Mucosa of rectum (tissue), 2 donors: ENCODE results near the gene KRTAP9-7.
"Not testable (repeated sequence)": the region's sequence is repeated elsewhere in the genome, so short reads cannot be mapped to it uniquely, and the experiment has no call there.

Experiments
- H3K27ac ChIP-seq, 2 donors: one replicate each; pipeline ENCODE4 v1.7.0; 2013; ENCODE audit warnings: inconsistent platforms in 2 of 2, low read depth in 2 of 2, low read length in 2 of 2
- H3K27me3 ChIP-seq, 2 donors: one replicate each; pipeline ENCODE4 v1.7.0; 2013; ENCODE audit warnings: low read length in 2 of 2; ENCODE audit not compliant: control insufficient read depth in 2 of 2, insufficient read depth in 2 of 2
- H3K36me3 ChIP-seq, 2 donors: one replicate each; pipeline ENCODE4 v1.7.0; 2013; ENCODE audit warnings: low read length in 2 of 2; ENCODE audit not compliant: control insufficient read depth in 2 of 2, insufficient read depth in 2 of 2
- H3K4me1 ChIP-seq, 2 donors: one replicate each; pipeline ENCODE4 v1.7.0; 2013; ENCODE audit warnings: low read length in 2 of 2, mild to moderate bottlenecking in 1 of 2; ENCODE audit not compliant: control insufficient read depth in 2 of 2, insufficient read depth in 2 of 2
- H3K4me3 ChIP-seq, 2 donors: one replicate each; pipeline ENCODE4 v1.7.0; 2013; ENCODE audit warnings: low read length in 2 of 2
- H3K9ac ChIP-seq, 2 donors: one replicate each; pipeline ENCODE4 v1.7.0; 2013; ENCODE audit warnings: low read length in 2 of 2, low read depth in 1 of 2, mild to moderate bottlenecking in 1 of 2
- H3K9me3 ChIP-seq, 2 donors: one replicate each; pipeline ENCODE4 v1.7.0; 2013; ENCODE audit warnings: low read length in 2 of 2; ENCODE audit not compliant: control insufficient read depth in 2 of 2
- donor health status: healthy.
- donor health status: Normal muscosa, but diverticular disease.

KRTAP9-7 gene, protein sequence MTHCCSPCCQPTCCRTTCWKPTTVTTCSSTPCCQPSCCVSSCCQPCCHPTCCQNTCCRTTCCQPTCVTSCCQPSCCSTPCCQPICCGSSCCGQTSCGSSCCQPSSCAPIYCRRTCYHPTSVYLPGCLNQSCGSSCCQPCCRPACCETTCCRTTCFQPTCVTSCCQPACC

DNA sequence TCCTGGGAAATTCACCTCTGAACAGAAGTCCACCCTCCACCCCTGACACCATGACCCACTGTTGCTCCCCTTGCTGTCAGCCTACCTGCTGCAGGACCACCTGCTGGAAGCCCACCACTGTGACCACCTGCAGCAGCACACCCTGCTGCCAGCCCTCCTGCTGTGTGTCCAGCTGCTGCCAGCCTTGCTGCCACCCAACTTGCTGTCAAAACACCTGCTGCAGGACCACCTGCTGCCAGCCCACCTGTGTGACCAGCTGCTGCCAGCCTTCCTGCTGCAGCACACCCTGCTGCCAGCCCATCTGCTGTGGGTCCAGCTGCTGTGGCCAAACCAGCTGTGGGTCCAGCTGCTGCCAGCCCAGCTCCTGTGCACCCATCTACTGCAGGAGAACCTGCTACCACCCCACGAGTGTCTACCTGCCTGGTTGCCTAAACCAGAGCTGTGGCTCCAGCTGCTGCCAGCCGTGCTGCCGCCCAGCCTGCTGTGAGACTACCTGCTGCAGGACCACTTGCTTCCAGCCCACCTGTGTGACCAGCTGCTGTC, at the start of gene KRTAP9-7:
Gene KRTAP9-7 (plus strand): TSS at position 51 of the 543 bp plus-strand sequence. CDS start 0 bp downstream, at position 51.
- H3K9me3 ChIP-seq, H3K27ac ChIP-seq, H3K9ac ChIP-seq, H3K4me3 ChIP-seq, H3K4me1 ChIP-seq, H3K27me3 ChIP-seq, H3K36me3 ChIP-seq: not testable (repeated sequence)

DNA sequence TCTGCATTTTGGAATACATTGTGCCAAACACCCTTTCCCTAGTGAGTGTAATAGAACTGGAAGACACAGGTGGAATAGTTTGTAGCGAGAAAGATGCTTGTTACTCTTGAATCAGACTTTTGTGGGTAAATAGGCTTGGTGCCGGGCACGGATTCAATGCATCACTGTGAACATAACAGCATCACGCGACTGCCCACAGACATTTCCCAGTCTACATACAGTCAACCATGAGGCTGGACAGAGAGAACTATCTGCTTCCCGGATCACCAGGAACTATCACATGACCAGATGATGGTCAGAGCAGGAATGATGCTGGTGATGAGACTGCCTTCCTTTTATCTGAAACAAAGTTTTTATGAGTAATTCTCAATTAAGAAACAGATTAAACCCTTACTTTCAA, 49.4 kb upstream of the KRTAP9-7 start:
- no peak overlapping the region for H3K9ac ChIP-seq
- no peak overlapping the region for H3K4me3 ChIP-seq
- no peak overlapping the region for H3K27ac ChIP-seq
- H3K9me3 ChIP-seq = no peaks in the 10 kb centered on the region
- peaks cover 0 to 4% of the 10 kb centered on the region in 2 donors for H3K27me3 ChIP-seq
- H3K4me1 ChIP-seq = no peaks in the 10 kb centered on the region
- H3K36me3 ChIP-seq = no peaks in the 10 kb centered on the region

DNA sequence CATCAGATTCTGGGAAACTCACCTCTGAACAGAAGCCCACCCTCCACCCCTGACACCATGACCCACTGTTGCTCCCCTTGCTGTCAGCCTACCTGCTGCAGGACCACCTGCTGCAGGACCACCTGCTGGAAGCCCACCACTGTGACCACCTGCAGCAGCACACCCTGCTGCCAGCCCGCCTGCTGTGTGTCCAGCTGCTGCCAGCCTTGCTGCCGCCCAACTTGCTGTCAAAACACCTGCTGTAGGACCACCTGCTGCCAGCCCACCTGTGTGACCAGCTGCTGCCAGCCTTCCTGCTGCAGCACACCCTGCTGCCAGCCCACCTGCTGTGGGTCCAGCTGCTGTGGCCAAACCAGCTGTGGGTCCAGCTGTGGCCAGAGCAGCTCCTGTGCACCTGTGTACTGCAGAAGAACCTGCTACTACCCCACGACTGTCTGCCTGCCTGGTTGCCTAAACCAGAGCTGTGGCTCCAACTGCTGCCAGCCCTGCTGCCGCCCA, 48.9 kb upstream of the KRTAP9-7 start, which contains the start of gene KRTAP9-2:
Gene KRTAP9-2 (plus strand): TSS at position 51 of the 498 bp plus-strand sequence. CDS start 7 bp downstream, at position 58.
- H3K27ac ChIP-seq, H3K4me1 ChIP-seq, H3K9me3 ChIP-seq, H3K4me3 ChIP-seq, H3K27me3 ChIP-seq, H3K36me3 ChIP-seq, H3K9ac ChIP-seq: not testable (repeated sequence)

DNA sequence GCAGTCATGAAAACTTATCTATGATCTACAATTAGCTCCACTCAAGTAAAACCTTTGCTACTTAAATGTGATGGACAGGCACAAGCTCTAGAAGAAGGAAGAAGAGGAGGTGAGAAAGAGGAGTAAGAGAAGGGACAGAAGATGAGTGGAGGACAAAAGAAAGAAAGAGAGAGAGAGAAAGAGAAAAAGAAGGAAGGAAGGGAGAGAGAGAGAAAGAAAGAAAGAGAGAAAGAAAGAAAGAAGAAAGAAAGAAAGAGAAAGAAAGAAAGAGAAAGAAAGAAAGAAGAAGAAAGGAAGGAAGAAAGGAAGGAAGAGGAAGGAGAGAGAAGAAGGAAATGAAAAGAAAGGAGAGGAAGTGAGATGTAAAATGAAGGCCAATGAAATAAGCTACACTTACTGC, 45.4 kb upstream of the KRTAP9-7 start:
- H3K4me3 ChIP-seq = no peak overlapping the region
- H3K27ac ChIP-seq = no peak overlapping the region
- H3K4me1 ChIP-seq = no peaks in the 10 kb centered on the region
- no peak overlapping the region for H3K9ac ChIP-seq
- no peaks in the 10 kb centered on the region for H3K9me3 ChIP-seq
- no peaks in the 10 kb centered on the region for H3K36me3 ChIP-seq
- peaks cover 5 to 7% of the 10 kb centered on the region in 2 donors for H3K27me3 ChIP-seq

DNA sequence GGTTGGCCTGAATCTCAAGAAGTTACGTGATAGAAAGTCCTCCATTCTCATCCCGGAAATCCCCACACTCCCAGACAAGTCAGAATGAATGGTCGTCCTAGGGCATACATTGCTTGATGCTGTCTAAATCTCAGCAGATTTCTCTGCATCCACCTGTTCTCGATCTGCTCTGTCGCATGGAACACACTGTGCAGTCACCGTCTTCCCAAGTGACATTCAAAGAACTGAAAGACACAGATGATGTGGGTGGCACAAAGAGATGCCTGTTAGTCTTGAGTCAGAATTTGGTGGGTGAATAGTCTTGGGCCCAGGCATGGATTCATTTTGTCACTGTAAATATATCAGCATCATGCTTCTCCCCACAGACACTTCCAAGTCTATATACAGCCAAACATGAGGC, 43.8 kb upstream of the KRTAP9-7 start:
- Histone ChIP-seq H3K27ac (no peak overlapping the region), H3K36me3 (no peaks in the 10 kb centered on the region), H3K9me3 (no peaks in the 10 kb centered on the region), H3K4me1 (no peaks in the 10 kb centered on the region), H3K9ac (no peak overlapping the region), H3K27me3 (peaks cover 3 to 5% of the 10 kb centered on the region in 2 donors), H3K4me3 (no peak overlapping the region)

DNA sequence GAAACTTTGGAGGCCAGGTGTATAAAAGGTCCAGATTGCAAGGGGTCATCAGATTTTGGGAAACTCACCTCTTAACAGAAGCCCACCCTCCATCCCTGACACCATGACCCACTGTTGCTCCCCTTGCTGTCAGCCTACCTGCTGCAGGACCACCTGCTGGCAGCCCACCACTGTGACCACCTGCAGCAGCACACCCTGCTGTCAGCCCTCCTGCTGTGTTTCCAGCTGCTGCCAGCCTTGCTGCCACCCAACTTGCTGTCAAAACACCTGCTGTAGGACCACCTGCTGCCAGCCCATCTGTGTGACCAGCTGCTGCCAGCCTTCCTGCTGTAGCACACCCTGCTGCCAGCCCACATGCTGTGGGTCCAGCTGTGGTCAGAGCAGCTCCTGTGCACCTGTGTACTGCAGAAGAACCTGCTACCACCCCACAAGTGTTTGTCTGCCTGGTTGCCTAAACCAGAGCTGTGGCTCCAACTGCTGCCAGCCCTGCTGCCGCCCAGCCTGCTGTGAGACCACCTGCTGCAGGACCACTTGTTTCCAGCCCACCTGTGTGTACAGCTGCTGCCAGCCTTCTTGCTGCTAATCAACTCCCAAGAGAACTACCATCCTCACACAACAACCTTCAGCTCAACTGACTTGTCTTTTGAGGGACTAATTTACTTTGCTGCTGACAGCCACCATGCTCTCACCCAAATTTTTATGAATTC, 42.9 kb upstream of the KRTAP9-7 start, which contains the start of gene KRTAP9-3:
Gene KRTAP9-3 (plus strand): TSS at position 51 of the 707 bp plus-strand sequence. CDS start 53 bp downstream, at position 104.
- not testable (repeated sequence) for H3K4me1 ChIP-seq, H3K27ac ChIP-seq, H3K9ac ChIP-seq, H3K36me3 ChIP-seq, H3K27me3 ChIP-seq, H3K4me3 ChIP-seq, H3K9me3 ChIP-seq

DNA sequence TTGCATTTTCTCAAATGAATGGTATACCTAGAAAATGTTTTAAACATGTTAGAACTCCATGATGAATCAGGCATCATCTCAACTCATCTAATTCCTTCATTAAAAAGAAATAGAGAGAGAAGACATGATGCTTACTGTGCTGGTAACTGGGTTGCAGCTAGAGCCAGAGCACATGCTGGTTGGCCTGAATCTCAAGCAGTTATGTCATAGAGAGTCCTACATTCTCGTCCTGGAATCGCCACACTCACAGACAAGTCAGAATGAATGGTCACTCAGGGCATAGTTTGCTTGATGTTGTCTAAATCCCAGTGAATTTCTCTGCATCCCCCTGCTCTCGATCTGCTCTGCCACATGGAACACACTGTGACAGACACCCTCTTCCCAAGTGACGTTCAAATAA, 38.4 kb upstream of the KRTAP9-7 start:
- not testable (repeated sequence) for H3K27ac ChIP-seq, H3K9ac ChIP-seq, H3K4me1 ChIP-seq, H3K9me3 ChIP-seq, H3K4me3 ChIP-seq, H3K36me3 ChIP-seq, H3K27me3 ChIP-seq

DNA sequence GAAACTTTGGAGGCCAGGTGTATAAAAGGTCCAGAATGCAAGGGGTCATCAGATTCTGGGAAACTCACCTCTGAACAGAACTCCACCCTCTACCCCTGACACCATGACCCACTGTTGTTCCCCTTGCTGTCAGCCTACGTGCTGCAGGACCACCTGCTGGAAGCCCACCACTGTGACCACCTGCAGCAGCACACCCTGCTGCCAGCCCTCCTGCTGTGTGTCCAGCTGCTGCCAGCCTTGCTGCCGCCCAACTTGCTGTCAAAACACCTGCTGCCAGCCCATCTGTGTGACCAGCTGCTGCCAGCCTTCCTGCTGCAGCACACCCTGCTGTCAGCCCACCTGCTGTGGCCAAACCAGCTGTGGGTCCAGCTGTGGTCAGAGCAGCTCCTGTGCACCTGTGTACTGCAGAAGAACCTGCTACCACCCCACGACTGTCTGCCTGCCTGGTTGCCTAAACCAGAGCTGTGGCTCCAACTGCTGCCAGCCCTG, 37.5 kb upstream of the KRTAP9-7 start, which contains the start of gene KRTAP9-8:
Gene KRTAP9-8 (plus strand): TSS at position 51 of the 489 bp plus-strand sequence. CDS start 53 bp downstream, at position 104.
- H3K9me3 ChIP-seq, H3K4me1 ChIP-seq, H3K27ac ChIP-seq, H3K9ac ChIP-seq, H3K27me3 ChIP-seq, H3K36me3 ChIP-seq, H3K4me3 ChIP-seq: not testable (repeated sequence)

DNA sequence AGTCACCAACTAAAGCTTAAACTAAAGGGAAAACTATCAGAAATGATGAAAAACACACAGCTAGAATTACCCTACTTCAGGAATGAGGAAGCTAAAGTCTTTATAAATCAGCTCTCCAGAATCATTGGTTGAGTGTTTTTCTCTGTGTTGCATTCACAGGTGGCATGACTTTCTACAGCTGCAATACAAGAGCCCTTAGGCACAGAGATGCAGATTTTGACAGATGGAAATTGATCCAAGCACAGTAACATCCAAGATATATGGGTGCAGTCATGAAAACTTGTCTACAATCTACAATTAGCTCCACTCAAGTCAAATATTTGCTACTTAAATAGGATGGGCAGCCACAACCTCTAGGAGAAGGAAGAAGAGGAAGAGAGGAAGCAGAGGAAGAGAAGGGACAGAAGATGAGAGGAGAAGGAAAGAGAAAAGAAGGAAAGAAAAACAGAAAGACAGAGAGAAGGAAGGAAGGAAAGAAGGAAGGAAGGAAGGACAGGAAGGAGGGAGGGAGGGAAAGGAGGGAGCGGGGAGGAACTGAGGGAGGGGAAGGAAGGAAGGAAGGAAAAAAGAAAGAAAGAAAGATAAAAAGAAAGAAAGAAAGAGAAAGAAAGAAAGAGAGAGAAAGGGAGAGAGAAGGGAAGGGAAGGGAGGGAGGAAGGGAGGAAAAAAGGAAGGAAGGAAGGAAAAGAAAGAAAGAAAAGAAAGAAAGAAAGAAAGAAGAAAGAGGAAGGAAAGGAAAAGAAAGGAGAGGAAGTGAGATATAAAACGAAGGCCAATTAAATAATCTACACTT, 28.3 kb upstream of the KRTAP9-7 start:
- not testable (repeated sequence) for H3K27ac ChIP-seq, H3K27me3 ChIP-seq, H3K36me3 ChIP-seq, H3K9ac ChIP-seq, H3K9me3 ChIP-seq, H3K4me1 ChIP-seq, H3K4me3 ChIP-seq
